HepG2 (cell line): Measurements from ENCODE around the gene CALML6. TPM values are rescaled to one million over a fixed set of nuclear protein-coding genes. Genes with fewer than 3 reads are reported as not detected.

Source experiments
- ATAC-seq: fragments of 200-7000 bp; cut with Tn5 transposase; 3 replicates; pipeline ENCODE4 v1.9.1; 2020; ENCODE audit warnings: mild to moderate bottlenecking, moderate library complexity
- BruUV-seq: library from RNA; stranded (reverse); fragments of 400-500 nt; replicated peaks from 2 replicates; lab custom pipeline; 2021; lab: Mats Ljungman, UMichigan
- CTCF ChIA-PET: fragments of 300-600 bp; formaldehyde crosslinking; extraction: SDS; loops from one replicate; lab custom pipeline; 2021; ENCODE audit warnings: low total read pairs, inconsistent platforms, low intra/inter-chr PET ratio; lab: Yijun Ruan, JAX
- POLR2A ChIA-PET: fragments of 350-600 bp; sonication (Branson Sonifier 250); formaldehyde crosslinking; loops from one replicate; lab custom pipeline; 2020; ENCODE audit warnings: antibody characterized with exemption, inconsistent platforms; lab: Yijun Ruan, JAX
- DNase-seq: peaks from one replicate; pipeline ENCODE4 v3.0.0-alpha.2; 2015; ENCODE audit warnings: low spot score
- FAIRE-seq: peaks from 3 replicates; lab custom pipeline; 2011; peaks lifted over from hg19 to GRCh38; lab: Jason Lieb, UNC
- H2AFZ ChIP-seq: one replicate; pipeline ENCODE4 v1.6.1; 2011; ENCODE audit warnings: low read length, inconsistent platforms
- H3K27ac ChIP-seq: fragments of 300-600 bp; 3 replicates; pipeline ENCODE4 v1.8.0; 2011; ENCODE audit warnings: mixed run types, mild to moderate bottlenecking, mixed read lengths, low read length, inconsistent platforms; ENCODE audit not compliant: insufficient read depth; ENCODE audit errors: extremely low read length
- H3K27me3 ChIP-seq, 2 experiments: fragments of 200-600 bp in 1 of 2; 2 replicates in 1 of 2; 3 replicates in 1 of 2; pipeline versions ENCODE4 v1.6.0 to v1.8.0; 2011; ENCODE audit warnings: low read length in 2 of 2, mild to moderate bottlenecking in 2 of 2, moderate library complexity in 2 of 2, inconsistent platforms in 1 of 2; ENCODE audit not compliant: insufficient read depth in 2 of 2, control insufficient read depth in 1 of 2
- H3K36me3 ChIP-seq, 2 experiments: fragments of 200-600 bp in 1 of 2; replicated peaks in 1 of 2; 2 replicates in 1 of 2; 3 replicates in 1 of 2; pipeline versions ENCODE4 v1.5.1 to v1.8.0; 2011; ENCODE audit warnings: low read length in 2 of 2, inconsistent platforms in 1 of 2; ENCODE audit not compliant: insufficient read depth in 2 of 2, control insufficient read depth in 1 of 2
- H3K4me1 ChIP-seq: 2 replicates; pipeline ENCODE4 v1.5.1; 2012; ENCODE audit warnings: low read length, inconsistent platforms; ENCODE audit not compliant: insufficient read depth
- H3K4me2 ChIP-seq: 2 replicates; pipeline ENCODE4 v1.6.0; 2011; ENCODE audit warnings: low read depth, low read length, inconsistent platforms
- H3K4me3 ChIP-seq, 3 experiments: fragments of 200-600 bp in 1 of 3; sonication (generic), shearing (Covaris generic) in 1 of 3; replicated peaks in 1 of 3; 2 replicates each; pipeline ENCODE4 v1.5.1; 2011 to 2016; ENCODE audit warnings: low read length in 3 of 3, inconsistent platforms in 2 of 3, low read depth in 2 of 3, mild to moderate bottlenecking in 2 of 3, control low read depth in 1 of 3, mixed read lengths in 1 of 3; ENCODE audit not compliant: insufficient read depth in 1 of 3
- H3K79me2 ChIP-seq: one replicate; pipeline ENCODE4 v1.6.1; 2011; ENCODE audit warnings: low read length, inconsistent platforms; ENCODE audit not compliant: insufficient read depth
- H3K9ac ChIP-seq: 2 replicates; pipeline ENCODE4 v1.6.0; 2011; ENCODE audit warnings: mild to moderate bottlenecking, low read depth, low read length, inconsistent platforms; ENCODE audit not compliant: insufficient read depth
- H3K9me3 ChIP-seq: 2 replicates; pipeline ENCODE4 v1.5.1; 2012; ENCODE audit warnings: mild to moderate bottlenecking, low read length
- H4K20me1 ChIP-seq: 2 replicates; pipeline ENCODE4 v1.6.0; 2011; ENCODE audit warnings: inconsistent platforms, mild to moderate bottlenecking, low read length, moderate library complexity; ENCODE audit not compliant: insufficient read depth
- BRCA1 ChIP-seq: sonication (generic); formaldehyde crosslinking; IDR thresholded peaks from 2 replicates; pipeline ENCODE4 v1.4.0; 2020; ENCODE audit warnings: missing genetic modification reagents
- EZH2 ChIP-seq: conservative IDR thresholded peaks from 2 replicates; pipeline ENCODE4 v1.6.1; 2012; ENCODE audit warnings: mild to moderate bottlenecking, low read depth, low read length, moderate library complexity
- GATAD2A ChIP-seq: IDR thresholded peaks from 2 replicates; pipeline ENCODE4 v1.6.1; 2016
- HMG20B ChIP-seq: conservative IDR thresholded peaks from 2 replicates; pipeline ENCODE4 v1.6.1; 2016; ENCODE audit warnings: missing genetic modification reagents, missing compliant biosample characterization
- MIER2 ChIP-seq: IDR thresholded peaks from 2 replicates; pipeline ENCODE4 v1.6.1; 2016; ENCODE audit warnings: missing biosample characterization, missing genetic modification reagents
- MTA1 ChIP-seq: sonication (generic); formaldehyde crosslinking; IDR thresholded peaks from 2 replicates; pipeline ENCODE4 v1.4.0; 2020; ENCODE audit warnings: missing genetic modification reagents, mild to moderate bottlenecking, borderline replicate concordance
- RARA ChIP-seq: IDR thresholded peaks from 2 replicates; pipeline ENCODE4 v1.6.1; 2016; ENCODE audit warnings: missing genetic modification reagents, missing compliant biosample characterization
- RXRB ChIP-seq: IDR thresholded peaks from 2 replicates; pipeline ENCODE4 v1.6.1; 2016; ENCODE audit warnings: borderline replicate concordance, missing genetic modification reagents, missing compliant biosample characterization
- ZFY ChIP-seq: sonication (generic); formaldehyde crosslinking; IDR thresholded peaks from 2 replicates; pipeline ENCODE4 v1.4.0; 2020; ENCODE audit warnings: missing genetic modification reagents
- ZMYM4 ChIP-seq: sonication (generic); formaldehyde crosslinking; IDR thresholded peaks from 2 replicates; pipeline ENCODE4 v1.8.1; 2023; ENCODE audit warnings: mild to moderate bottlenecking, missing genetic modification reagents
- ZNF570 ChIP-seq: sonication (generic); formaldehyde crosslinking; IDR thresholded peaks from 2 replicates; pipeline ENCODE4 v1.4.0; 2020; ENCODE audit warnings: mild to moderate bottlenecking, missing genetic modification reagents, borderline replicate concordance
- ZNF775 ChIP-seq: sonication (generic); formaldehyde crosslinking; IDR thresholded peaks from 2 replicates; pipeline ENCODE4 v1.4.0; 2020; ENCODE audit warnings: missing genetic modification reagents, mild to moderate bottlenecking, moderate library complexity, borderline replicate concordance
- ZNF879 ChIP-seq: sonication (generic); formaldehyde crosslinking; IDR thresholded peaks from 2 replicates; pipeline ENCODE4 v1.8.1; 2023; ENCODE audit warnings: missing genetic modification reagents
- WGBS: methylation state at CpG from one replicate; pipeline ENCODE4 v1.1.6; 2017; ENCODE audit warnings: low lambda C conversion rate; 5-methylcytosine and 5-hydroxymethylcytosine counted together
- in situ Hi-C: cut with HindIII; loops from 2 replicates; pipeline ENCODE4 v1.10.0; 2017; ENCODE audit warnings: low pct_unique_long_range_greater_than_20kb; ENCODE audit not compliant: extremely low pct_ligation_motif_present
- intact Hi-C: fragments of 100-400 bp; cut with micrococcal nuclease; formaldehyde crosslinking; loops from one replicate; pipeline ENCODE4 v1.10.0; 2022; ENCODE audit not compliant: unreplicated experiment
- polyA plus RNA-seq, 8 experiments: library from polyadenylated mRNA; depleted of rRNA in 3 of 8; stranded (reverse) in 7 of 8; unstranded in 1 of 8; fragments of >200 nt; fragmentation: Illumina TruSeq in 4 of 8; extraction: Trizol in 4 of 8; gene quantifications; 2 replicates each; pipeline versions ENCODE4 v1.2.1 to v1.2.3, GENCODE V29; 2011 to 2016; ENCODE audit warnings: low read depth in 4 of 8, missing spikeins in 1 of 8, mixed read lengths in 1 of 8; ENCODE audit not compliant: insufficient read depth in 1 of 8
- total RNA-seq, 5 experiments: library from RNA; depleted of rRNA; stranded (reverse); fragments of >200 nt; fragmentation: Illumina TruSeq; extraction: Trizol; gene quantifications; 2 replicates each; pipeline ENCODE4 v1.2.3, GENCODE V29; 2016; ENCODE audit warnings: low read depth in 1 of 5
- TF ChIP-seq, protein P1 (sequence below): sonication (generic); formaldehyde crosslinking; IDR thresholded peaks from 2 replicates; pipeline ENCODE4 v1.8.1; 2022; ENCODE audit warnings: low read depth, mild to moderate bottlenecking, missing genetic modification reagents
- TF ChIP-seq, protein P2 (sequence below): conservative IDR thresholded peaks from 2 replicates; pipeline ENCODE4 v1.6.1; 2018; ENCODE audit warnings: missing genetic modification reagents
- TF ChIP-seq, protein P3 (sequence below): sonication (generic); formaldehyde crosslinking; IDR thresholded peaks from 2 replicates; pipeline ENCODE4 v1.8.1; 2023; ENCODE audit warnings: mild to moderate bottlenecking, missing genetic modification reagents
- TF ChIP-seq, protein P4 (sequence below): sonication (generic); formaldehyde crosslinking; IDR thresholded peaks from 2 replicates; pipeline ENCODE4 v1.8.1; 2023; ENCODE audit warnings: missing genetic modification reagents, inconsistent platforms, borderline replicate concordance

The CALML6 gene
- total and polyA plus RNA-seq, 2 of the 13 experiments (the other 11 are each of a cell fraction or from before 2014, with no cell fraction given) = 0.11 to 0.12 TPM

DNA sequence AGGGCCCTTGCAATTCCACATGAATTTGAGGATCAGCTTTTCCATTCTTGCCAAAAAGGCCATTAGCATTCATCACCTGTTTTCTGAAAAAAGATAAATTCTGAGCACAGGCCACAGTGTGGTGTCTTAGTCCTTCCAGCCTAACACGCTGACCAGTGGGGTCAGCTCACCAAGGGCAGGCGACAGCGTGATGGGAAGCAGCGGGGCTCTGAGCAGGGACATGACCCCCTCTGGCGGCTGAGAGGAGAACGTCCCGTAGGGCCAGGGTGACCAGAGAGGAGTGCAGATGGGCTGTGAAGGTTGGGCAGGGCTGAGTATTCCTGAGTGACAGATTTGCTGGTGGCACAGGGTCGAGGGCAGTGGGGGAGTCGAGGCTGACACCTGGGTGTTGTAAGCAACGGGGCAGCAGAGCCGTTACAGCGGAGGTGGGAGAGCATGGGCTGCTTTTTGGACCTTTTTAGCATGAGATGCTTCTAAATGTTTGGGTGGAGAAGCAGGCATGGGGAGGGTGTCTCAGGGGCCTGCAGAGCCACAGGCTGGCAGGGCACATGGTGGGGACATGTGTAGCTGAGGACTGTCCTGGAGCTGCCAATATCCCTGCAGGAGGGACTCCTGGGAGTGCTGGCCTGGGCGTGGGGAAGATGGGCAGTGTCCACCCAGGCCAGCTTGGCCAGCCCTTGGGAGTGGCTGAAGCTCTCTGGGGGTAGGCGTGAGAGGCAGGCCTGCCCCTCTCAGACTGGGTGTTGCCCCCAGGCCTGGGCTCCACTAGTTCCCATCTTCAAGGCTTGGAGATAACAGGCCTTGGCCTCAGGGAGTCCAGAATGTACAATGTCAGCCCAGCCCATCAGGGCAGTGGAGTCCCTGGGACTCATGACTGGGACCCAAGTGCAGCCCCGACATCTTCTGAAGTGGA, 8.6 kb upstream of the CALML6 start:
- ChIA-PET POLR2A (no interaction called here), CTCF (interaction anchor here (0.6 to 1.2 kb wide), 2 partner anchors 100 to 127 kb away, joined by 3 to 4 read pairs; no protein-coding TSS in a partner anchor)
- Histone ChIP-seq H3K4me2 (no peak overlapping the region), H3K79me2 (no peaks in the 10 kb centered on the region), H3K36me3 (no peaks in the 10 kb centered on the region), H3K4me3 (no peak overlapping the region), H3K27me3 (peaks cover 0 to 11% of the 10 kb centered on the region in 2 experiments; a peak in 4 of 5 replicates), H3K4me1 (peaks cover 53% of the 10 kb centered on the region), H3K27ac (no peak overlapping the region), H3K9me3 (no peaks in the 10 kb centered on the region), H4K20me1 (no peaks in the 10 kb centered on the region), H2AFZ (no peak overlapping the region), H3K9ac (peak overlapping the region; percentile 14; the same call in 1 of the 2 replicates)
- intact Hi-C loops = loop anchor here (5.0 to 10.0 kb wide), 2 partner anchors 52 to 129 kb away; partner anchors contain the start of gene NADK
- 2% methylated on average over 9 of the region's 15 CpGs for WGBS
- in situ Hi-C loops = loop anchor here (10.0 kb wide), 1 partner anchor 122 kb away; no protein-coding TSS in a partner anchor
- ATAC-seq (peak; percentile 84), FAIRE-seq (peak; percentile 91), DNase-seq (peak; percentile 79)
- BruUV-seq = no TSS peak
- 0 out of 2 replicates have a peak, but pooled peaks have one; percentile 40 for TF ChIP-seq ZMYM4
- TF ChIP-seq BRCA1 (CRISPR knock-in tag) = no peak
- TF ChIP-seq RXRB (CRISPR knock-in tag) = peak; percentile 73; the same call in 1 of the 2 replicates
- no peak for TF ChIP-seq ZNF879 (CRISPR knock-in tag)
- peak; percentile 80 for TF ChIP-seq GATAD2A
- TF ChIP-seq, protein P1, sequence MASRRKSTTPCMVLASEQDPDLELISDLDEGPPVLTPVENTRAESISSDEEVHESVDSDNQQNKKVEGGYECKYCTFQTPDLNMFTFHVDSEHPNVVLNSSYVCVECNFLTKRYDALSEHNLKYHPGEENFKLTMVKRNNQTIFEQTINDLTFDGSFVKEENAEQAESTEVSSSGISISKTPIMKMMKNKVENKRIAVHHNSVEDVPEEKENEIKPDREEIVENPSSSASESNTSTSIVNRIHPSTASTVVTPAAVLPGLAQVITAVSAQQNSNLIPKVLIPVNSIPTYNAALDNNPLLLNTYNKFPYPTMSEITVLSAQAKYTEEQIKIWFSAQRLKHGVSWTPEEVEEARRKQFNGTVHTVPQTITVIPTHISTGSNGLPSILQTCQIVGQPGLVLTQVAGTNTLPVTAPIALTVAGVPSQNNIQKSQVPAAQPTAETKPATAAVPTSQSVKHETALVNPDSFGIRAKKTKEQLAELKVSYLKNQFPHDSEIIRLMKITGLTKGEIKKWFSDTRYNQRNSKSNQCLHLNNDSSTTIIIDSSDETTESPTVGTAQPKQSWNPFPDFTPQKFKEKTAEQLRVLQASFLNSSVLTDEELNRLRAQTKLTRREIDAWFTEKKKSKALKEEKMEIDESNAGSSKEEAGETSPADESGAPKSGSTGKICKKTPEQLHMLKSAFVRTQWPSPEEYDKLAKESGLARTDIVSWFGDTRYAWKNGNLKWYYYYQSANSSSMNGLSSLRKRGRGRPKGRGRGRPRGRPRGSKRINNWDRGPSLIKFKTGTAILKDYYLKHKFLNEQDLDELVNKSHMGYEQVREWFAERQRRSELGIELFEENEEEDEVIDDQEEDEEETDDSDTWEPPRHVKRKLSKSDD (CRISPR knock-in tag) = 0 out of 2 replicates have a peak, but pooled peaks have one; percentile 41
- TF ChIP-seq, protein P2, sequence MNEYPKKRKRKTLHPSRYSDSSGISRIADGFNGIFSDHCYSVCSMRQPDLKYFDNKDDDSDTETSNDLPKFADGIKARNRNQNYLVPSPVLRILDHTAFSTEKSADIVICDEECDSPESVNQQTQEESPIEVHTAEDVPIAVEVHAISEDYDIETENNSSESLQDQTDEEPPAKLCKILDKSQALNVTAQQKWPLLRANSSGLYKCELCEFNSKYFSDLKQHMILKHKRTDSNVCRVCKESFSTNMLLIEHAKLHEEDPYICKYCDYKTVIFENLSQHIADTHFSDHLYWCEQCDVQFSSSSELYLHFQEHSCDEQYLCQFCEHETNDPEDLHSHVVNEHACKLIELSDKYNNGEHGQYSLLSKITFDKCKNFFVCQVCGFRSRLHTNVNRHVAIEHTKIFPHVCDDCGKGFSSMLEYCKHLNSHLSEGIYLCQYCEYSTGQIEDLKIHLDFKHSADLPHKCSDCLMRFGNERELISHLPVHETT = 0 out of 2 replicates have a peak, but pooled peaks have one; percentile 60
- peak; percentile 21; the same call in 1 of the 2 replicates for TF ChIP-seq MTA1 (CRISPR knock-in tag)
- peak; percentile 52 for TF ChIP-seq ZFY (CRISPR knock-in tag)
- TF ChIP-seq ZNF775 (CRISPR knock-in tag) = no peak
- TF ChIP-seq, protein P3, sequence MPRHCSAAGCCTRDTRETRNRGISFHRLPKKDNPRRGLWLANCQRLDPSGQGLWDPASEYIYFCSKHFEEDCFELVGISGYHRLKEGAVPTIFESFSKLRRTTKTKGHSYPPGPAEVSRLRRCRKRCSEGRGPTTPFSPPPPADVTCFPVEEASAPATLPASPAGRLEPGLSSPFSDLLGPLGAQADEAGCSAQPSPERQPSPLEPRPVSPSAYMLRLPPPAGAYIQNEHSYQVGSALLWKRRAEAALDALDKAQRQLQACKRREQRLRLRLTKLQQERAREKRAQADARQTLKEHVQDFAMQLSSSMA (CRISPR knock-in tag) = no peak
- TF ChIP-seq, protein P4, sequence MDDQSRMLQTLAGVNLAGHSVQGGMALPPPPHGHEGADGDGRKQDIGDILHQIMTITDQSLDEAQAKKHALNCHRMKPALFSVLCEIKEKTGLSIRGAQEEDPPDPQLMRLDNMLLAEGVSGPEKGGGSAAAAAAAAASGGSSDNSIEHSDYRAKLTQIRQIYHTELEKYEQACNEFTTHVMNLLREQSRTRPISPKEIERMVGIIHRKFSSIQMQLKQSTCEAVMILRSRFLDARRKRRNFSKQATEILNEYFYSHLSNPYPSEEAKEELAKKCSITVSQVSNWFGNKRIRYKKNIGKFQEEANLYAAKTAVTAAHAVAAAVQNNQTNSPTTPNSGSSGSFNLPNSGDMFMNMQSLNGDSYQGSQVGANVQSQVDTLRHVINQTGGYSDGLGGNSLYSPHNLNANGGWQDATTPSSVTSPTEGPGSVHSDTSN (CRISPR knock-in tag) = no peak
- no peak for TF ChIP-seq HMG20B (CRISPR knock-in tag)
- no peak for TF ChIP-seq ZNF570 (CRISPR knock-in tag)
- TF ChIP-seq RARA (CRISPR knock-in tag) = peak; percentile 43; the same call in 1 of the 2 replicates
- TF ChIP-seq MIER2 (CRISPR knock-in tag) = 0 out of 2 replicates have a peak, but pooled peaks have one; percentile 63
- no peak for TF ChIP-seq EZH2
